Astrocyte (in vitro differentiated cells and primary cell): Measurements from ENCODE around the gene ITGA3. TPM values are rescaled to one million over a fixed set of nuclear protein-coding genes. Genes with fewer than 3 reads are reported as not detected.

Source experiments
- DNase-seq: peaks from one replicate; pipeline ENCODE4 v3.0.0-alpha.2; 2010; ENCODE audit warnings: low read depth
- FAIRE-seq: peaks from 2 replicates; lab custom pipeline; 2011; peaks lifted over from hg19 to GRCh38; lab: Jason Lieb, UNC
- H2AFZ ChIP-seq: 2 replicates; pipeline ENCODE4 v1.6.0; 2012; ENCODE audit warnings: low read depth, low read length, inconsistent platforms
- H3K27ac ChIP-seq: 2 replicates; pipeline ENCODE4 v1.5.1; 2011; ENCODE audit warnings: low read depth, low read length, inconsistent platforms
- H3K27me3 ChIP-seq: 2 replicates; pipeline ENCODE4 v1.6.0; 2011; ENCODE audit warnings: low read length, inconsistent platforms; ENCODE audit not compliant: insufficient read depth
- H3K36me3 ChIP-seq: 2 replicates; pipeline ENCODE4 v1.5.1; 2011; ENCODE audit warnings: low read length, inconsistent platforms; ENCODE audit not compliant: insufficient read depth
- H3K4me1 ChIP-seq: 2 replicates; pipeline ENCODE4 v1.5.1; 2011; ENCODE audit warnings: low read length, inconsistent platforms; ENCODE audit not compliant: insufficient read depth
- H3K4me2 ChIP-seq: 2 replicates; pipeline ENCODE4 v1.6.0; 2012; ENCODE audit warnings: low read length, inconsistent platforms
- H3K4me3 ChIP-seq: 2 replicates; pipeline ENCODE4 v1.5.1; 2011; ENCODE audit warnings: low read depth, mild to moderate bottlenecking, low read length, inconsistent platforms; ENCODE audit not compliant: insufficient read depth
- H3K79me2 ChIP-seq: 2 replicates; pipeline ENCODE4 v1.6.0; 2012; ENCODE audit warnings: mild to moderate bottlenecking, low read length, inconsistent platforms; ENCODE audit not compliant: insufficient read depth
- H3K9ac ChIP-seq: 2 replicates; pipeline ENCODE4 v1.6.0; 2012; ENCODE audit warnings: mild to moderate bottlenecking, low read length, inconsistent platforms
- H3K9me3 ChIP-seq: 2 replicates; pipeline ENCODE4 v1.5.1; 2012; ENCODE audit warnings: low read depth, mild to moderate bottlenecking, low read length, inconsistent platforms; ENCODE audit not compliant: insufficient read depth
- H4K20me1 ChIP-seq: 2 replicates; pipeline ENCODE4 v1.6.0; 2012; ENCODE audit warnings: low read length, inconsistent platforms; ENCODE audit not compliant: insufficient read depth
- H3K27ac Mint-ChIP-seq: one replicate; pipeline ENCODE4 v1.8.0; 2021; ENCODE audit warnings: mild to moderate bottlenecking, mixed read lengths; ENCODE audit not compliant: unreplicated experiment
- H3K27me3 Mint-ChIP-seq: one replicate; pipeline ENCODE4 v1.8.0; 2021; ENCODE audit warnings: low read depth, mixed read lengths; ENCODE audit not compliant: unreplicated experiment
- H3K36me3 Mint-ChIP-seq: one replicate; pipeline ENCODE4 v1.8.0; 2021; ENCODE audit warnings: low read depth, mixed read lengths; ENCODE audit not compliant: unreplicated experiment
- H3K4me1 Mint-ChIP-seq: one replicate; pipeline ENCODE4 v1.8.0; 2021; ENCODE audit warnings: low read depth, mixed read lengths; ENCODE audit not compliant: unreplicated experiment
- H3K4me3 Mint-ChIP-seq: one replicate; pipeline ENCODE4 v1.8.0; 2021; ENCODE audit warnings: mild to moderate bottlenecking, moderate library complexity, mixed read lengths; ENCODE audit not compliant: unreplicated experiment
- H3K9me3 Mint-ChIP-seq: one replicate; pipeline ENCODE4 v1.8.0; 2021; ENCODE audit warnings: mild to moderate bottlenecking, mixed read lengths; ENCODE audit not compliant: unreplicated experiment
- CTCF ChIP-seq: IDR thresholded peaks from 2 replicates; pipeline ENCODE4 v1.5.1; 2011; ENCODE audit warnings: low read depth, mild to moderate bottlenecking, inconsistent platforms, low read length, moderate library complexity; ENCODE audit not compliant: insufficient read depth
- EZH2 ChIP-seq: IDR thresholded peaks from 2 replicates; pipeline ENCODE4 v1.6.1; 2012; ENCODE audit warnings: mild to moderate bottlenecking, low read length, inconsistent platforms; ENCODE audit not compliant: insufficient read depth
- total RNA-seq: library from RNA; stranded (reverse); gene quantifications from 2 replicates; pipeline ENCODE4 v1.2.1, GENCODE V29; 2021

ITGA3 gene
- total RNA-seq, 1 donor from 2014 or later, result 319 TPM

GRCh38 chr17:50035421-50035879 lies 20.5 kb upstream of the ITGA3 start:
- Mint-ChIP-seq H3K9me3 (no peaks in the 10 kb centered on the region), H3K27ac (peak overlapping the region; percentile 53), H3K27me3 (peaks cover 8% of the 10 kb centered on the region), H3K4me3 (no peak overlapping the region), H3K36me3 (no peaks in the 10 kb centered on the region), H3K4me1 (peaks cover 17% of the 10 kb centered on the region)
- Histone ChIP-seq H3K9ac (no peak overlapping the region), H3K9me3 (no peaks in the 10 kb centered on the region), H2AFZ (no peak overlapping the region), H3K36me3 (no peaks in the 10 kb centered on the region), H3K4me1 (peaks cover 22% of the 10 kb centered on the region), H3K4me3 (no peak overlapping the region), H3K27me3 (no peaks in the 10 kb centered on the region), H3K27ac (no peak overlapping the region), H4K20me1 (no peaks in the 10 kb centered on the region), H3K79me2 (no peaks in the 10 kb centered on the region), H3K4me2 (no peak overlapping the region)
- FAIRE-seq (no peak), DNase-seq (no peak)
- TF ChIP-seq EZH2 (no peak), CTCF (no peak)

- no peak overlapping the region for H3K4me2 ChIP-seq
- no peaks in the 10 kb centered on the region for H3K9me3 Mint-ChIP-seq
- no peak overlapping the region for H3K4me3 Mint-ChIP-seq
- H3K36me3 ChIP-seq, result no peaks in the 10 kb centered on the region
- no peaks in the 10 kb centered on the region for H3K27me3 ChIP-seq
- peaks cover 22% of the 10 kb centered on the region for H3K4me1 ChIP-seq
- no peaks in the 10 kb centered on the region for H4K20me1 ChIP-seq
- H3K36me3 Mint-ChIP-seq, result no peaks in the 10 kb centered on the region
- H3K27ac Mint-ChIP-seq, result peak overlapping the region; percentile 43
- H3K9ac ChIP-seq, result no peak overlapping the region
- DNase-seq, result no peak
- H3K27ac ChIP-seq, result no peak overlapping the region
- peaks cover 8% of the 10 kb centered on the region for H3K27me3 Mint-ChIP-seq
- H3K79me2 ChIP-seq, result no peaks in the 10 kb centered on the region
- H3K4me3 ChIP-seq, result no peak overlapping the region
- H3K9me3 ChIP-seq, result no peaks in the 10 kb centered on the region
- no peak for FAIRE-seq
- H3K4me1 Mint-ChIP-seq, result peaks cover 17% of the 10 kb centered on the region
- TF ChIP-seq CTCF (no peak), EZH2 (no peak)
- no peak overlapping the region for H2AFZ ChIP-seq
Observed at GRCh38 chr17:50035945-50036344, 20.0 kb upstream of the ITGA3 start.

GRCh38 chr17:50036455-50037261 lies 19.3 kb upstream of the ITGA3 start:
- H3K9ac ChIP-seq, result peak overlapping the region; percentile 32
- H3K9me3 ChIP-seq, result no peaks in the 10 kb centered on the region
- H2AFZ ChIP-seq, result no peak overlapping the region
- H3K79me2 ChIP-seq, result no peaks in the 10 kb centered on the region
- H3K4me1 ChIP-seq, result peaks cover 22% of the 10 kb centered on the region
- H3K36me3 Mint-ChIP-seq, result no peaks in the 10 kb centered on the region
- DNase-seq (no peak), FAIRE-seq (no peak)
- no peaks in the 10 kb centered on the region for H3K27me3 ChIP-seq
- peaks cover 17% of the 10 kb centered on the region for H3K4me1 Mint-ChIP-seq
- no peaks in the 10 kb centered on the region for H3K9me3 Mint-ChIP-seq
- H3K27ac ChIP-seq, result no peak overlapping the region
- peaks cover 8% of the 10 kb centered on the region for H3K27me3 Mint-ChIP-seq
- no peak overlapping the region for H3K4me3 Mint-ChIP-seq
- no peaks in the 10 kb centered on the region for H3K36me3 ChIP-seq
- TF ChIP-seq CTCF, result no peak
- no peak for TF ChIP-seq EZH2
- H3K27ac Mint-ChIP-seq, result no peak overlapping the region
- peak overlapping the region; percentile 53 for H3K4me2 ChIP-seq
- H3K4me3 ChIP-seq, result no peak overlapping the region
- H4K20me1 ChIP-seq, result no peaks in the 10 kb centered on the region
